Neural cell (in vitro differentiated cells): ENCODE measurements around the gene SMNDC1. TPM values are rescaled to one million over a fixed set of nuclear protein-coding genes. Genes with fewer than 3 reads are reported as not detected.

Experiments
- H2AFZ ChIP-seq: fragments of 200-600, 300-800 bp; sonication (generic), shearing (Covaris generic); 2 replicates; pipeline ENCODE4 v1.6.0; 2014; ENCODE audit warnings: low read depth, mild to moderate bottlenecking, antibody characterized with exemption, low read length, moderate library complexity
- H3F3A ChIP-seq: fragments of 200-600 bp; shearing (Covaris generic); 2 replicates; pipeline ENCODE4 v1.6.1; 2016; ENCODE audit warnings: mild to moderate bottlenecking, moderate library complexity, mixed read lengths, antibody characterized with exemption, low read length; ENCODE audit not compliant: insufficient read depth, poor library complexity, severe bottlenecking
- H3K27ac ChIP-seq: fragments of 200-600, 300-800 bp; sonication (generic), shearing (Covaris generic); 2 replicates; pipeline ENCODE4 v1.5.1; 2014; ENCODE audit warnings: mild to moderate bottlenecking, low read length, moderate library complexity
- H3K27me3 ChIP-seq: fragments of 300-800, 200-600 bp; sonication (generic), shearing (Covaris generic); 2 replicates; pipeline ENCODE4 v1.6.0; 2014; ENCODE audit warnings: mild to moderate bottlenecking, low read depth, low read length, moderate library complexity; ENCODE audit not compliant: insufficient read depth
- H3K36me3 ChIP-seq: fragments of 300-800, 200-600 bp; sonication (generic), shearing (Covaris generic); 2 replicates; pipeline ENCODE4 v1.5.1; 2014; ENCODE audit warnings: mild to moderate bottlenecking, antibody characterized with exemption, low read length, moderate library complexity; ENCODE audit not compliant: insufficient read depth
- H3K4me2 ChIP-seq: fragments of 300-800, 200-600 bp; sonication (generic), shearing (Covaris generic); 2 replicates; pipeline ENCODE4 v1.6.0; 2014; ENCODE audit warnings: mild to moderate bottlenecking, low read length
- H3K4me3 ChIP-seq: fragments of 300-800, 200-600 bp; sonication (generic), shearing (Covaris generic); 2 replicates; pipeline ENCODE4 v1.5.1; 2014; ENCODE audit warnings: mild to moderate bottlenecking, low read length, moderate library complexity
- H3K79me2 ChIP-seq: fragments of 200-600 bp; shearing (Covaris generic); replicated peaks from 2 replicates; pipeline ENCODE4 v1.6.0; 2014; ENCODE audit warnings: mild to moderate bottlenecking, low read length, moderate library complexity; ENCODE audit not compliant: insufficient read depth
- H3K9ac ChIP-seq: fragments of 300-800, 200-600 bp; sonication (generic), shearing (Covaris generic); 2 replicates; pipeline ENCODE4 v1.6.1; 2016; ENCODE audit warnings: mild to moderate bottlenecking, low read length, mixed read lengths
- H3K9me2 ChIP-seq: fragments of 200-600 bp; shearing (Covaris generic); 2 replicates; pipeline ENCODE4 v1.6.1; 2016; ENCODE audit warnings: mild to moderate bottlenecking, low read length, mixed read lengths; ENCODE audit not compliant: insufficient read depth
- H3K9me3 ChIP-seq: fragments of 200-600, 300-800 bp; sonication (generic), shearing (Covaris generic); 2 replicates; pipeline ENCODE4 v1.6.1; 2016; ENCODE audit warnings: mild to moderate bottlenecking, mixed run types, low read length, moderate library complexity, mixed read lengths
- H4K20me1 ChIP-seq: fragments of 200-600 bp; shearing (Covaris generic); 2 replicates; pipeline ENCODE4 v1.6.1; 2016; ENCODE audit warnings: mild to moderate bottlenecking, mixed run types; ENCODE audit not compliant: insufficient read depth
- CTCF ChIP-seq: fragments of 450-650 bp; IDR thresholded peaks from 2 replicates; pipeline ENCODE4 v1.5.1; 2014; ENCODE audit warnings: antibody characterized with exemption, mild to moderate bottlenecking, moderate library complexity; ENCODE audit not compliant: poor library complexity, severe bottlenecking
- EP300 ChIP-seq: fragments of 450-650 bp; conservative IDR thresholded peaks from 2 replicates; pipeline ENCODE4 v1.6.1; 2014; ENCODE audit warnings: antibody characterized with exemption, mild to moderate bottlenecking, moderate library complexity; ENCODE audit not compliant: poor library complexity, severe bottlenecking
- EZH2 ChIP-seq: fragments of 200-600, 300-800 bp; shearing (Covaris generic), sonication (generic); IDR thresholded peaks from 2 replicates; pipeline ENCODE4 v1.6.1; 2014; ENCODE audit warnings: antibody characterized with exemption, low read length, borderline replicate concordance, mild to moderate bottlenecking; ENCODE audit not compliant: insufficient read depth, poor library complexity, severe bottlenecking
- MXI1 ChIP-seq: fragments of 450-650 bp; conservative IDR thresholded peaks from 2 replicates; pipeline ENCODE4 v1.6.1; 2014; ENCODE audit warnings: antibody characterized with exemption, mild to moderate bottlenecking; ENCODE audit not compliant: poor library complexity, severe bottlenecking
- POLR2AphosphoS5 ChIP-seq: IDR thresholded peaks from 2 replicates; pipeline ENCODE4 v1.6.1; 2012
- RAD21 ChIP-seq: fragments of 450-650 bp; conservative IDR thresholded peaks from 2 replicates; pipeline ENCODE4 v1.6.1; 2014; ENCODE audit warnings: antibody characterized with exemption, mild to moderate bottlenecking, moderate library complexity
- REST ChIP-seq: IDR thresholded peaks from 2 replicates; pipeline ENCODE4 v1.6.1; 2012; ENCODE audit warnings: borderline replicate concordance
- SMC3 ChIP-seq: fragments of 450-650 bp; conservative IDR thresholded peaks from 2 replicates; pipeline ENCODE4 v1.6.1; 2014; ENCODE audit warnings: antibody characterized with exemption, mild to moderate bottlenecking, moderate library complexity; ENCODE audit not compliant: poor library complexity
- TAF1 ChIP-seq: IDR thresholded peaks from 2 replicates; pipeline ENCODE4 v1.6.1; 2012; ENCODE audit warnings: low read depth
- polyA plus RNA-seq: library from polyadenylated mRNA; depleted of rRNA; stranded (reverse); fragments of >200 nt; gene quantifications from 2 replicates; pipeline ENCODE4 v1.2.3, GENCODE V29; 2014

SMNDC1 gene
- polyA plus RNA-seq, 1 donor from 2014 or later: 25.9 TPM

- Histone ChIP-seq H3K27me3 (no peaks in the 10 kb centered on the region), H3K4me3 (no peak overlapping the region), H4K20me1 (no peaks in the 10 kb centered on the region), H3F3A (peaks cover 3% of the 10 kb centered on the region), H3K9me2 (no peaks in the 10 kb centered on the region), H3K9ac (no peak overlapping the region), H3K27ac (no peak overlapping the region), H3K79me2 (peaks cover 9% of the 10 kb centered on the region), H3K4me2 (no peak overlapping the region), H3K9me3 (no peaks in the 10 kb centered on the region), H2AFZ (no peak overlapping the region), H3K36me3 (no peaks in the 10 kb centered on the region)
- TF ChIP-seq POLR2AphosphoS5 (no peak), EP300 (no peak), RAD21 (no peak), SMC3 (no peak), REST (no peak), TAF1 (no peak), EZH2 (no peak), CTCF (no peak), MXI1 (no peak)
Measured at GRCh38 chr10:110278562-110279406, 25.9 kb downstream of the SMNDC1 start.

- H3K4me3 ChIP-seq: no peak overlapping the region
- H3K36me3 ChIP-seq: no peaks in the 10 kb centered on the region
- H3K27me3 ChIP-seq: no peaks in the 10 kb centered on the region
- no peaks in the 10 kb centered on the region for H4K20me1 ChIP-seq
- H3K27ac ChIP-seq: no peak overlapping the region
- no peak overlapping the region for H2AFZ ChIP-seq
- no peak overlapping the region for H3K4me2 ChIP-seq
- no peak overlapping the region for H3K9ac ChIP-seq
- H3K9me3 ChIP-seq: no peaks in the 10 kb centered on the region
- peaks cover 9% of the 10 kb centered on the region for H3K79me2 ChIP-seq
- H3F3A ChIP-seq: peaks cover 3% of the 10 kb centered on the region
- no peaks in the 10 kb centered on the region for H3K9me2 ChIP-seq
- TF ChIP-seq RAD21 (no peak), EP300 (no peak), REST (no peak), EZH2 (no peak)
Measured at GRCh38 chr10:110277591-110277990, 27.1 kb downstream of the SMNDC1 start.
